A673 (cell line): ENCODE data around the gene DIP2C. TPM values are rescaled to one million over a fixed set of nuclear protein-coding genes. Genes with fewer than 3 reads are reported as not detected.

Source experiments
- BruUV-seq: library from RNA; stranded (reverse); fragments of 400-500 nt; replicated peaks from 2 replicates; lab custom pipeline; 2021; lab: Mats Ljungman, UMichigan
- CTCF ChIA-PET: fragments of 300-600 bp; sonication (Branson Sonifier 250); formaldehyde crosslinking; loops from one replicate; lab custom pipeline; 2022; ENCODE audit warnings: antibody characterized with exemption; lab: Charles Lee
- POLR2A ChIA-PET: fragments of 300-600 bp; sonication (Branson Sonifier 250); formaldehyde crosslinking; loops from one replicate; lab custom pipeline; 2022; ENCODE audit warnings: antibody characterized with exemption; ENCODE audit not compliant: low non-redundant PET; lab: Charles Lee
- DNase-seq: peaks from one replicate; pipeline ENCODE4 v3.0.0-alpha.2; 2015; ENCODE audit warnings: low spot score
- H3K27ac ChIP-seq: fragments of 200-600 bp; sonication (generic); 2 replicates; pipeline ENCODE4 v1.5.1; 2016; ENCODE audit warnings: mixed run types, low read depth, mild to moderate bottlenecking, mixed read lengths, antibody characterized with exemption, low read length; ENCODE audit not compliant: poor library complexity, severe bottlenecking
- H3K27me3 ChIP-seq: fragments of 200-600 bp; sonication (generic); replicated peaks from 2 replicates; pipeline ENCODE4 v1.6.1; 2017; ENCODE audit warnings: mixed run types, low read depth, mild to moderate bottlenecking, mixed read lengths, antibody characterized with exemption, low read length; ENCODE audit not compliant: insufficient read depth, poor library complexity
- H3K36me3 ChIP-seq: fragments of 200-600 bp; sonication (generic); 2 replicates; pipeline ENCODE4 v1.6.1; 2016; ENCODE audit warnings: mixed run types, mild to moderate bottlenecking, mixed read lengths, antibody characterized with exemption, low read length; ENCODE audit not compliant: insufficient read depth, poor library complexity, severe bottlenecking
- H3K4me1 ChIP-seq: fragments of 200-600 bp; sonication (generic); 2 replicates; pipeline ENCODE4 v1.6.1; 2017; ENCODE audit warnings: mixed run types, mild to moderate bottlenecking, mixed read lengths, antibody characterized with exemption, low read length; ENCODE audit not compliant: insufficient read depth, poor library complexity, severe bottlenecking
- H3K4me3 ChIP-seq: fragments of 200-600 bp; sonication (generic); 2 replicates; pipeline ENCODE4 v1.5.1; 2016; ENCODE audit warnings: low read depth, mixed run types, mild to moderate bottlenecking, mixed read lengths, low read length; ENCODE audit not compliant: poor library complexity, severe bottlenecking
- H3K9me3 ChIP-seq: fragments of 200-600 bp; sonication (generic); 2 replicates; pipeline ENCODE4 v1.6.1; 2016; ENCODE audit warnings: mixed run types, low read depth, mild to moderate bottlenecking, mixed read lengths, antibody characterized with exemption, low read length; ENCODE audit not compliant: poor library complexity, severe bottlenecking
- EZH2 ChIP-seq: fragments of 200-600 bp; sonication (generic); IDR thresholded peaks from 2 replicates; pipeline ENCODE4 v1.6.1; 2017; ENCODE audit warnings: borderline replicate concordance, low read depth, mild to moderate bottlenecking, mixed read lengths, antibody characterized with exemption, low read length; ENCODE audit not compliant: poor library complexity, severe bottlenecking
- intact Hi-C: fragments of 100-400 bp; cut with micrococcal nuclease; formaldehyde crosslinking; loops from one replicate; pipeline ENCODE4 v1.10.0; 2022; ENCODE audit not compliant: unreplicated experiment
- total RNA-seq: library from RNA; stranded (reverse); gene quantifications from 2 replicates; pipeline ENCODE4 v1.2.3, GENCODE V29; 2021
- TF ChIP-seq, protein P1 (sequence below): fragments of 300-800, 200-600 bp; sonication (generic); conservative IDR thresholded peaks from 2 replicates; pipeline ENCODE4 v1.5.1; 2017; ENCODE audit warnings: low read depth, mild to moderate bottlenecking, antibody characterized with exemption, low read length, moderate library complexity, mixed read lengths

Gene DIP2C
- total RNA-seq, 1 experiment from 2014 or later, result 13.2 TPM

GRCh38 chr10:559767-560047, 129.8 kb downstream of the DIP2C start:
- intact Hi-C loops, result no loop called here
- no TSS peak for BruUV-seq
- Histone ChIP-seq H3K9me3 (peaks cover 4% of the 10 kb centered on the region), H3K27ac (no peak overlapping the region), H3K4me3 (no peak overlapping the region), H3K36me3 (no peaks in the 10 kb centered on the region), H3K4me1 (peaks cover 6% of the 10 kb centered on the region), H3K27me3 (no peaks in the 10 kb centered on the region)
- no peak for DNase-seq
- TF ChIP-seq, protein P1, sequence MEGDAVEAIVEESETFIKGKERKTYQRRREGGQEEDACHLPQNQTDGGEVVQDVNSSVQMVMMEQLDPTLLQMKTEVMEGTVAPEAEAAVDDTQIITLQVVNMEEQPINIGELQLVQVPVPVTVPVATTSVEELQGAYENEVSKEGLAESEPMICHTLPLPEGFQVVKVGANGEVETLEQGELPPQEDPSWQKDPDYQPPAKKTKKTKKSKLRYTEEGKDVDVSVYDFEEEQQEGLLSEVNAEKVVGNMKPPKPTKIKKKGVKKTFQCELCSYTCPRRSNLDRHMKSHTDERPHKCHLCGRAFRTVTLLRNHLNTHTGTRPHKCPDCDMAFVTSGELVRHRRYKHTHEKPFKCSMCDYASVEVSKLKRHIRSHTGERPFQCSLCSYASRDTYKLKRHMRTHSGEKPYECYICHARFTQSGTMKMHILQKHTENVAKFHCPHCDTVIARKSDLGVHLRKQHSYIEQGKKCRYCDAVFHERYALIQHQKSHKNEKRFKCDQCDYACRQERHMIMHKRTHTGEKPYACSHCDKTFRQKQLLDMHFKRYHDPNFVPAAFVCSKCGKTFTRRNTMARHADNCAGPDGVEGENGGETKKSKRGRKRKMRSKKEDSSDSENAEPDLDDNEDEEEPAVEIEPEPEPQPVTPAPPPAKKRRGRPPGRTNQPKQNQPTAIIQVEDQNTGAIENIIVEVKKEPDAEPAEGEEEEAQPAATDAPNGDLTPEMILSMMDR, result no peak
- no peak for TF ChIP-seq EZH2
- ChIA-PET POLR2A (no interaction called here), CTCF (no interaction called here)

GRCh38 chr10:558891-559766, 130.3 kb downstream of the DIP2C start:
- Histone ChIP-seq H3K27me3 (no peaks in the 10 kb centered on the region), H3K36me3 (no peaks in the 10 kb centered on the region), H3K27ac (no peak overlapping the region), H3K9me3 (no peaks in the 10 kb centered on the region), H3K4me3 (no peak overlapping the region), H3K4me1 (peaks cover 6% of the 10 kb centered on the region)
- BruUV-seq, result no TSS peak
- TF ChIP-seq, protein P1, result no peak
- no peak for TF ChIP-seq EZH2
- no peak for DNase-seq
- POLR2A ChIA-PET, result no interaction called here
- CTCF ChIA-PET, result no interaction called here
- intact Hi-C loops, result no loop called here

DNA sequence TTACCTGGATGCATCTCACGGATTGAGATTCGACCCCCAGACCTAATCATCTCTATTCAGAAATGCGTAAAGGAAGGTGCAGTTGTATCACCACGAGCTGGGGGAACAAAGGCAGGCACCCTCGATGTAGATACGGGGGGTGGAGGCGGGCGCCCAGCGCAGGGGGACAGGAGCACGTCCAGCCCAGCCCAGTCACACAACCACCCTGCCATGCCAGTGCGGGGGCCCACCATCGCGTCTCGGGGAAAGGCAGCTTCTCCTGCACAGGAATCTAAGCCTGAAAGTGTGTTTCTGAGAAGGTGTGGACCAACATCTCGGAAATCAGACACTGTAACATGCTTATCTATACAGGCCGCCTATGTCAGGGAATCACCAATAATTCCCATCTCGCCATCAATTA, 131.1 kb downstream of the DIP2C start:
- no TSS peak for BruUV-seq

More for the DNA sequence above, 131.1 kb downstream of the DIP2C start:
- Histone ChIP-seq H3K4me3 (no peak overlapping the region), H3K27ac (no peak overlapping the region), H3K27me3 (no peaks in the 10 kb centered on the region), H3K36me3 (no peaks in the 10 kb centered on the region), H3K9me3 (no peaks in the 10 kb centered on the region), H3K4me1 (peaks cover 6% of the 10 kb centered on the region)
- ChIA-PET CTCF (no interaction called here), POLR2A (no interaction called here)
- intact Hi-C loops, result no loop called here
- DNase-seq, result no peak
- TF ChIP-seq EZH2, result no peak
- TF ChIP-seq, protein P1, result no peak
